ENCODE measurements around the gene AMY1A.
"Not testable (repeated sequence)": the region's sequence is repeated elsewhere in the genome, so short reads cannot be mapped to it uniquely, and the experiment has no call there.

- TF ChIP-seq, protein P1, sequence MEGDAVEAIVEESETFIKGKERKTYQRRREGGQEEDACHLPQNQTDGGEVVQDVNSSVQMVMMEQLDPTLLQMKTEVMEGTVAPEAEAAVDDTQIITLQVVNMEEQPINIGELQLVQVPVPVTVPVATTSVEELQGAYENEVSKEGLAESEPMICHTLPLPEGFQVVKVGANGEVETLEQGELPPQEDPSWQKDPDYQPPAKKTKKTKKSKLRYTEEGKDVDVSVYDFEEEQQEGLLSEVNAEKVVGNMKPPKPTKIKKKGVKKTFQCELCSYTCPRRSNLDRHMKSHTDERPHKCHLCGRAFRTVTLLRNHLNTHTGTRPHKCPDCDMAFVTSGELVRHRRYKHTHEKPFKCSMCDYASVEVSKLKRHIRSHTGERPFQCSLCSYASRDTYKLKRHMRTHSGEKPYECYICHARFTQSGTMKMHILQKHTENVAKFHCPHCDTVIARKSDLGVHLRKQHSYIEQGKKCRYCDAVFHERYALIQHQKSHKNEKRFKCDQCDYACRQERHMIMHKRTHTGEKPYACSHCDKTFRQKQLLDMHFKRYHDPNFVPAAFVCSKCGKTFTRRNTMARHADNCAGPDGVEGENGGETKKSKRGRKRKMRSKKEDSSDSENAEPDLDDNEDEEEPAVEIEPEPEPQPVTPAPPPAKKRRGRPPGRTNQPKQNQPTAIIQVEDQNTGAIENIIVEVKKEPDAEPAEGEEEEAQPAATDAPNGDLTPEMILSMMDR (IDR thresholded peaks at IDR 0.05; ENCODE audit: insufficient read depth, low read depth, low read length) = not testable (repeated sequence)
- TF ChIP-seq EZH2 (IDR thresholded peaks at IDR 0.05; ENCODE audit: insufficient read depth, low read length) = not testable (repeated sequence)
Observed at GRCh38 chr1:103696110-103696509, 40.5 kb downstream of the AMY1A start, which contains the start of gene AMY1B.
